Tibial nerve (tissue), 4 donors: ENCODE results near the gene CUEDC1.

Source experiments
- CTCF ChIP-seq, 5 experiments: fragments of 200-600 bp in 3 of 5; fragments of 450-650 bp in 2 of 5; sonication (generic) in 3 of 5; IDR thresholded peaks; one replicate each; pipeline ENCODE4 v1.5.1; 2016 to 2019; ENCODE audit warnings: antibody characterized with exemption in 5 of 5, mild to moderate bottlenecking in 3 of 5, moderate library complexity in 2 of 5
- EP300 ChIP-seq, 2 donors: sonication (generic); formaldehyde crosslinking; IDR thresholded peaks; one replicate each; pipeline ENCODE4 v1.6.1; 2017; ENCODE audit warnings: antibody characterized with exemption in 2 of 2, mild to moderate bottlenecking in 1 of 2
- POLR2A ChIP-seq, 2 donors: fragments of 450-650 bp; IDR thresholded peaks; one replicate each; pipeline ENCODE4 v1.6.1; 2017; ENCODE audit warnings: antibody characterized with exemption in 2 of 2, mild to moderate bottlenecking in 2 of 2, moderate library complexity in 2 of 2

GRCh38 chr17:57943645-57944044 is 11.6 kb downstream of the CUEDC1 start:
- TF ChIP-seq CTCF (IDR thresholded peaks at IDR 0.05) (no peak), POLR2A (IDR thresholded peaks at IDR 0.05) (no peak), EP300 (IDR thresholded peaks at IDR 0.05) (no peak)
